K562 (cell line): ENCODE results near the gene FXN. TPM values are rescaled to one million over a fixed set of nuclear protein-coding genes. Genes with fewer than 3 reads are reported as not detected.

Experiments used
- ATAC-seq: fragments of 200-7000 bp; cut with Tn5 transposase; 3 replicates; pipeline ENCODE4 v1.9.1; 2020; ENCODE audit warnings: moderate library complexity
- BruUV-seq: library from RNA; stranded (reverse); fragments of 400-500 nt; replicated peaks from 2 replicates; lab custom pipeline; 2021; lab: Mats Ljungman, UMichigan
- CTCF ChIA-PET: fragments of 300-600 bp; formaldehyde crosslinking; extraction: SDS; loops from one replicate; lab custom pipeline; 2021; ENCODE audit warnings: low intra/inter-chr PET ratio; lab: Yijun Ruan, JAX
- POLR2A ChIA-PET: fragments of 300-600, 350-650 bp; sonication (Branson Sonifier 250); formaldehyde crosslinking; extraction: SDS; loops from one replicate; lab custom pipeline; 2021; ENCODE audit warnings: antibody characterized with exemption, inconsistent platforms; lab: Yijun Ruan, JAX
- DNase-seq, 4 experiments: peaks; one replicate each; pipeline versions ENCODE4 v3.0.0 to v3.0.0-alpha.2; 2011 to 2018; ENCODE audit warnings: low spot score in 3 of 4, mixed read lengths in 3 of 4; ENCODE audit errors: extremely low read depth in 1 of 4
- FAIRE-seq: peaks from 2 replicates; lab custom pipeline; 2011; peaks lifted over from hg19 to GRCh38; lab: Jason Lieb, UNC
- H2AFZ ChIP-seq: 2 replicates; pipeline ENCODE4 v1.6.0; 2011; ENCODE audit warnings: low read depth, low read length, control low read depth, inconsistent platforms
- H3K27ac ChIP-seq: fragments of 200-600 bp; 3 replicates; pipeline ENCODE4 v1.8.0; 2011; ENCODE audit warnings: low read depth, mild to moderate bottlenecking, control low read depth, inconsistent platforms, low read length, moderate library complexity, mixed read lengths; ENCODE audit errors: extremely low read depth
- H3K27me3 ChIP-seq, 2 experiments: fragments of 300-600 bp in 1 of 2; 2 replicates in 1 of 2; 3 replicates in 1 of 2; pipeline versions ENCODE4 v1.6.0 to v1.8.0; 2011; ENCODE audit warnings: inconsistent platforms in 2 of 2, low read length in 2 of 2, mild to moderate bottlenecking in 1 of 2, mixed read lengths in 1 of 2, moderate library complexity in 1 of 2; ENCODE audit not compliant: control insufficient read depth in 2 of 2, insufficient read depth in 2 of 2
- H3K36me3 ChIP-seq: fragments of 300-600 bp; 3 replicates; pipeline ENCODE4 v1.8.0; 2011; ENCODE audit warnings: mild to moderate bottlenecking, low read length, inconsistent platforms; ENCODE audit not compliant: control insufficient read depth, insufficient read depth
- H3K4me1 ChIP-seq, 2 experiments: fragments of 200-600 bp in 1 of 2; replicated peaks in 1 of 2; 2 replicates in 1 of 2; 3 replicates in 1 of 2; pipeline versions ENCODE4 v1.5.1 to v1.8.0; 2011; ENCODE audit warnings: inconsistent platforms in 2 of 2, low read length in 2 of 2, mild to moderate bottlenecking in 1 of 2, mixed read lengths in 1 of 2, moderate library complexity in 1 of 2; ENCODE audit not compliant: control insufficient read depth in 2 of 2, insufficient read depth in 2 of 2
- H3K4me2 ChIP-seq: 2 replicates; pipeline ENCODE4 v1.6.1; 2011; ENCODE audit warnings: low read length, control low read depth, inconsistent platforms, mixed read lengths; ENCODE audit not compliant: insufficient read depth
- H3K4me3 ChIP-seq: fragments of 200-600 bp; sonication (generic), shearing (Covaris generic); 2 replicates; pipeline ENCODE4 v1.5.1; 2016; ENCODE audit warnings: control low read depth, inconsistent platforms
- H3K79me2 ChIP-seq: fragments of 200-600 bp; 3 replicates; pipeline ENCODE4 v1.8.0; 2011; ENCODE audit warnings: low read length, inconsistent platforms; ENCODE audit not compliant: control insufficient read depth, insufficient read depth
- H3K9ac ChIP-seq, 2 experiments: 2 replicates each; pipeline versions ENCODE4 v1.6.0 to v1.6.1; 2011; ENCODE audit warnings: low read depth in 2 of 2, low read length in 2 of 2, control low read depth in 1 of 2, inconsistent platforms in 1 of 2, mild to moderate bottlenecking in 1 of 2, mixed read lengths in 1 of 2; ENCODE audit not compliant: insufficient read depth in 1 of 2
- H3K9me1 ChIP-seq: one replicate; pipeline ENCODE4 v1.6.0; 2011; ENCODE audit warnings: inconsistent platforms, mild to moderate bottlenecking, low read length, moderate library complexity; ENCODE audit not compliant: control insufficient read depth, insufficient read depth
- H3K9me3 ChIP-seq: replicated peaks from 2 replicates; pipeline ENCODE4 v1.5.1; 2011; ENCODE audit warnings: low read depth, low read length, inconsistent platforms; ENCODE audit not compliant: control insufficient read depth, insufficient read depth
- H4K20me1 ChIP-seq: replicated peaks from 2 replicates; pipeline ENCODE4 v1.6.1; 2011; ENCODE audit warnings: low read length, inconsistent platforms, mixed read lengths; ENCODE audit not compliant: control insufficient read depth, insufficient read depth
- E2F1 ChIP-seq: sonication (generic); formaldehyde crosslinking; IDR thresholded peaks from 2 replicates; pipeline ENCODE4 v1.8.1; 2023; ENCODE audit warnings: mild to moderate bottlenecking, missing genetic modification reagents, moderate library complexity
- EHMT2 ChIP-seq: fragments of 450-650 bp; IDR thresholded peaks from 2 replicates; pipeline ENCODE4 v1.6.1; 2018; ENCODE audit warnings: antibody characterized with exemption
- GATA2 ChIP-seq: sonication (generic); formaldehyde crosslinking; IDR thresholded peaks from 2 replicates; pipeline ENCODE4 v1.4.0; 2020; ENCODE audit warnings: mild to moderate bottlenecking, missing genetic modification reagents
- PBX2 ChIP-seq, 2 experiments: IDR thresholded peaks in 1 of 2; conservative IDR thresholded peaks in 1 of 2; 2 replicates each; pipeline ENCODE4 v1.6.1; 2016; ENCODE audit warnings: low read depth in 2 of 2, mild to moderate bottlenecking in 1 of 2, missing compliant biosample characterization in 1 of 2, missing genetic modification characterization in 1 of 2, moderate library complexity in 1 of 2
- ZNF133 ChIP-seq: fragments of 250-450 bp; sonication (Bioruptor Pico); IDR thresholded peaks from 2 replicates; pipeline ENCODE4 v1.4.0; 2020; ENCODE audit warnings: mild to moderate bottlenecking
- WGBS: fragments of 100-300 bp; shearing (Covaris generic); methylation state at CpG from one replicate; pipeline ENCODE4 v1.1.6; 2016; ENCODE audit warnings: low coverage, mixed read lengths; ENCODE audit not compliant: insufficient coverage; ENCODE audit errors: missing lambda C conversion rate; 5-methylcytosine and 5-hydroxymethylcytosine counted together
- in situ Hi-C: fragments of 300-500 bp; cut with MboI; formaldehyde crosslinking; loops from 4 replicates; pipeline ENCODE4 v1.15.0; 2018; ENCODE audit warnings: inconsistent platforms, mixed read lengths
- intact Hi-C: fragments of 100-400 bp; cut with micrococcal nuclease; formaldehyde crosslinking; loops from 2 replicates; pipeline ENCODE4 v1.14.2; 2022
- polyA plus RNA-seq, 8 experiments: library from polyadenylated mRNA; depleted of rRNA in 4 of 8; stranded (reverse) in 5 of 8; unstranded in 3 of 8; fragments of >200 nt; fragmentation: Nextera tagmentation in 2 of 8; fragmentation: Illumina TruSeq in 1 of 8; extraction: Ambion mirVana in 2 of 8; extraction: Trizol in 1 of 8; gene quantifications; 2 replicates each; pipeline versions ENCODE4 v1.2.1 to v1.2.3, GENCODE V29; 2011 to 2014; ENCODE audit warnings: inconsistent platforms in 1 of 8, missing spikeins in 1 of 8
- total RNA-seq, 7 experiments: library from RNA; depleted of rRNA in 6 of 7; stranded (reverse); fragments of >200 nt in 6 of 7; fragmentation: Illumina TruSeq in 2 of 7; extraction: Trizol in 2 of 7; gene quantifications; 2 replicates each; pipeline versions ENCODE4 v1.2.1 to v1.2.3, GENCODE V29; 2011 to 2021; ENCODE audit warnings: low replicate concordance in 1 of 7

Gene FXN
- total and polyA plus RNA-seq, 9 of the 15 experiments (the other 6 are each of a cell fraction or from before 2014, with no cell fraction given) = 7.6 to 51.5 (median 30.3) TPM

- TF ChIP-seq E2F1 = no peak
- no peak for TF ChIP-seq GATA2 (CRISPR knock-in tag)
- TF ChIP-seq ZNF133 = no peak
- TF ChIP-seq, all 486 proteins: peak for 21
These were observed 95.2 kb downstream of the FXN start (continued) for GRCh38 chr9:69130456-69131441.

GRCh38 chr9:69131682-69132081 is 96.1 kb downstream of the FXN start:
- Histone ChIP-seq H3K4me3 (no peak overlapping the region), H4K20me1 (no peaks in the 10 kb centered on the region), H3K9ac (no peak overlapping the region), H2AFZ (no peak overlapping the region)
- ChIA-PET CTCF (no interaction called here), POLR2A (no interaction called here)
- intact Hi-C loops = no loop called here
- ATAC-seq = no peak
- in situ Hi-C loops = no loop called here
- no peak for DNase-seq
- TF ChIP-seq EHMT2 (no peak), PBX2 (CRISPR knock-in tag; IDR thresholded peaks at IDR 0.05; ENCODE audit: low read depth) (no peak), PBX2 (tag; conservative IDR thresholded peaks at IDR 0.05; ENCODE audit: low read depth) (peak; percentile 29)
- TF ChIP-seq, all 486 proteins: peak for 1
- FAIRE-seq = no peak
- no peaks in the 10 kb centered on the region for H3K79me2 ChIP-seq
- H3K9me3 ChIP-seq = no peaks in the 10 kb centered on the region
- 80% methylated on average over 1 of the region's 1 CpG for WGBS
- H3K27ac ChIP-seq = no peak overlapping the region
- peaks cover 8 to 14% of the 10 kb centered on the region in 2 experiments; a peak in 3 of 5 replicates for H3K4me1 ChIP-seq
- BruUV-seq = no TSS peak
- no peaks in the 10 kb centered on the region for H3K36me3 ChIP-seq
- no peaks in the 10 kb centered on the region for H3K27me3 ChIP-seq
- no peak overlapping the region for H3K4me2 ChIP-seq
- H3K9me1 ChIP-seq = no peaks in the 10 kb centered on the region
